HG03571 (cell line): ENCODE data around the gene ZDHHC14.

ENCODE experiments used
- ATAC-seq: cut with Tn5 transposase; IDR thresholded peaks from one replicate; pipeline ENCODE4 v1.9.1; 2021; ENCODE audit not compliant: unreplicated experiment

Gene ZDHHC14

GRCh38 chr6:157488058-157488457 is 107.1 kb downstream of the ZDHHC14 start:
- no peak for ATAC-seq

GRCh38 chr6:157488716-157489118 is 107.7 kb downstream of the ZDHHC14 start:
- no peak for ATAC-seq

- ATAC-seq, result no peak
Observed at GRCh38 chr6:157490611-157491269, 109.8 kb downstream of the ZDHHC14 start.

DNA sequence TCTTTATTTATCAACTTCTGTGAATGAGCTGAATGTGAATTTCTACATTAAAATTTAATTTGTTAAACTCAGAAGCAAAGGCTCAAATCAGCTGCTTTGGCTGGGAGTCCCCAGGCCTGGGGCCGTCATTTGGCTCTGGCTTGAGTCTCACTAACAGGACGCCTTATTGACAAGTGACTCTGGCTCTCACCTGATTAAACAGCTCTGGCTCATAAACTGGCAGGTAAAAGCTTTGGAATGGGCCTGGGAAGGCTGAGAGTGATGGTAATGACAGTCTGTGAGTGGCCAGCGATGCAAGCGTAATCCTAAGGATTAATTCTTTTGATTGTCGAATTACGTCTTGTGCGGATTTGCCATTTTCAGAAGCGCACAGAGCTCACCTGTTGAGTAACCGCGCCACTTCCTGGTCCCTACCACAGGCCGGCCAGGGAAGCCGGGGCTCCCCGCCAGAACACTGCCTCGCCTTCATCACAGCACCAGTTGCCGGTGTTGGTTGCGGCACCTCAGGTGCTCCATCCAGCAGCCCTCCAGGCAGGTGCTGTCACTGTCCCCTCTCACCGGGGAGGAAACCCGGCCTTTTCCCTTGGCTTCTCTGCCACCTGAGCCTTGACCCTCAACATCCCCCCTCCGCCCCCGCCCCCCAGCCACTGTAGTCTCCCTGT is 110.7 kb downstream of the ZDHHC14 start:
- no peak for ATAC-seq

GRCh38 chr6:157492249-157492648 is 111.3 kb downstream of the ZDHHC14 start:
- no peak for ATAC-seq

DNA sequence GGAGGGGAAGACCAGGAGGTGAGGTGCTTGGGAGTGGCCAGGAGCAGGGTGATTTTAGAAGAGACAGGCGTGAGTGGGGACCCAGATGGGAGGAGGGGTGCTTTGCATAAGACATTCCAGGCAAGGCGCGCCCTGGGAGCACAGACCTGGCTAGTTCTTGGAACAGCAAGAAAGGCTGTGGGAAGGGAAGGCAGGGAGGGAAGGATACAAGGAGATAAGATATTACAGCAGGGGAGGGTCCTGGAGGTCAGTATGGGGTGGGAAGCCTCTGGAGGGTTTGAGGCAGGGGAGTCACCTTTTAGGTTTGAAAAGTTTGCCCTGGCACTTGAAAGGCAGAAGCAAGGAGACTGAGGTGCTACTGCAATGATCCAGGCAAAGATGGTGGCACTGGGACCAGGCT is 111.8 kb downstream of the ZDHHC14 start:
- ATAC-seq, result no peak

DNA sequence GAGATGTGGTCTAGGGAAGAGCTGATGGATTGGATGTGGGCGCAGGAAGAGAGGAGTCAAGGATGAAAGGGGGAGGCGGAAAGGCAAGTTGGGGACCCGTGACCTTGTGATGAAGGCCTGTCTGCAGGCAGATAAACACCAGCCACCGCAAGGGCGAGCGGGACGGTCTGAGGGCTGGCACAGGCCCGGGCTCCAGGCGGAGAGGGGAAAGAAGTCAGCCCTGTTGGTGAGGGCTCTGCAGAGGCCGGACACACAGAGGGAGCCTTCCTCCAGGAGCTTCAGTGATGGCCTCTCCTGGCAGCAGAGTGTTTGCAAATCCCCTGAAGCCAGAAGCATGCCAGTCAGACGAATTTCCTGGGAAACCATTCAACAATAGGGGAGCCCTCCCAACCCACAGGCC is 112.2 kb downstream of the ZDHHC14 start:
- no peak for ATAC-seq

DNA sequence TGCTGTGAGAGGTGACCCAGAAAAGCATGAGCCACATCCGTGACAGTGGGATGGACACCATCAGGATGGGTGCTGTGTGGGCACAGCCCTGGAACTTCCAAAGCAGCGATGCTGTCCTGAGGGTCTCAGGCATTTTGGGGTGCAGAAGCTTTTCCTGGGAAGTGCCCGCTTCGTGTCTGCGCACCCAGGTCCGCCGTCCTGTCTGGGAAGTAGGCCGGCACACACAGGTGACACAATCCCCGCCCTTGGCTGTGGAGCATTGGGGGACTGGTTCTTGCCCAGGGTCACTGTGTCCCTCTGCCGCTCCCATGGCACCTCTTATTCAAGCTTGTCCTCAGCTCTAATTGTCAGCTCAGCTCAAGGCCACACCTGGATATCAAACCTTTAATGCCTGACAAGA is 112.6 kb downstream of the ZDHHC14 start:
- ATAC-seq, result no peak

DNA sequence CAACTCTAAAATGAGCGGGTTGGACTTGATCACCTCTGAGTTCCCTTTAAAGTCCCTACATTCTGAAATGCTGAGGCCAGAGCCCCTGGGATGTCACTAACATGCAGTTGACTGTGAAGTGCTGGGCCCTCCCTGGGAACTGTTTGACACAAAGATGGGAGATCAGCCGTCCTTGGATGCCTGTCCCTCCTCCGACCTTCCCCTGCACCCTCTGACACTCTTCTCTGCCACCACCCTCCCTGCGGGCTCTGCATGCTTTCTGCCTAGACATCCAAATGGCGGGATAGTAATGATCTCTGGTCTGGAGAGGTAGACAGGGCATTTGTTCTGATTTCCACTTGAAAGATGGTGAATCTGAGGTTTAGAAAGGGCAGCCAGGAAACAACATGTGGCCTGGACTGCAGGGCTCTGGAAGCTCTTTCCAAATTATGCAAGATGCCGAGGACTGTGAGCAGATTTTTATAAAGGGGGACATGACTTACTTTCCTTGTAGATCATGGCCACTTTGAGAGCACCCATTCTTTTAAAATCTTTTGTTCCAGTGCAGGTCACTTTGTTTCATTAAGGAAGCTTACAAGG is 113.2 kb downstream of the ZDHHC14 start:
- no peak for ATAC-seq

DNA sequence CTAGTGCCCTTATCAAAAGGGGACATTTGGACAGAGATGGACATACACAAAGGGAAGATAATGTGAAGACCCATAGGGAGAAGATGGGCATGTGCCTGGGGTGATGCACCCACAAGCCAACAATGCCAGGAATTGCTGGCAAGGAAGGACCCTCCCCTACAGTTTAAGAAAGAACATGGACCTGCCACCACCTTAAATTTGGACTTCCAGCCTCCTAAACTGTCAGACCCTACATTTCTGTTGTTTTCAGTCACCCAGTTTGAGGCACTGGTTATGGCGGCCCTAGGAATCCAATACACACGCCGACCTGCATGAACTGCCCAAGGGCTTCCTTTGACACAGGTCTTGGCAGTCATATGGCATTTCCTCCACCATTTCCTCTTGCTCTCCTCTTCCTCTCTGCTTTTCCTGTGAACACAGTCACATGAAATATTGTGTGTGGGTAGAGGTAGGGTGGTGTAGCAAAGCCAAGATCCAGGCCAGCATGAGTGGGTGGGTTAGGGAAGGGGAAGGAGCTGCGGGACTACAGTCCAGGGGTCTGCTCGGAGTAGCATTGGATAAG is 115.6 kb downstream of the ZDHHC14 start:
- ATAC-seq, result no peak

- no peak for ATAC-seq
Observed at GRCh38 chr6:157497579-157497978, 116.6 kb downstream of the ZDHHC14 start.

- no peak for ATAC-seq
Observed at GRCh38 chr6:157498817-157499216, 117.8 kb downstream of the ZDHHC14 start.

DNA sequence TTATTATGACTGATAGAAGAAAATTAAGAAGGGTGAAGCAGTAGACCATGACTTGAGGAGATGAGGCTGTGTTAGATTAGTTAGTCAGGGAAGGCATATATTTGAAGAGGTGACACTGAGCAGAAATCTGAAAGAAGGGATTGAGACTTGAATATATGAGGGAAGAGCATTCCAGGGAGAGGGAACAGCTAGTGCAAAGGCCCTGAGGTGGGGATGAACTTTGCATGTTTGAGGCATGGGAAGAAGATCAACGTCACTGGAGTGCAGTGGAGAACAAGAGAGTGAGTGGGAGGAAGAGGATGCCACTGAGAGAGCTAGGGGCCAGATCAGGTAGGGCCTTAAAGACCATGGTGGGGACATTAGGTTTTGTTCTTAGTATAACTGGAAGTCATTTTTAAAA is 119.0 kb downstream of the ZDHHC14 start:
- ATAC-seq, result no peak

DNA sequence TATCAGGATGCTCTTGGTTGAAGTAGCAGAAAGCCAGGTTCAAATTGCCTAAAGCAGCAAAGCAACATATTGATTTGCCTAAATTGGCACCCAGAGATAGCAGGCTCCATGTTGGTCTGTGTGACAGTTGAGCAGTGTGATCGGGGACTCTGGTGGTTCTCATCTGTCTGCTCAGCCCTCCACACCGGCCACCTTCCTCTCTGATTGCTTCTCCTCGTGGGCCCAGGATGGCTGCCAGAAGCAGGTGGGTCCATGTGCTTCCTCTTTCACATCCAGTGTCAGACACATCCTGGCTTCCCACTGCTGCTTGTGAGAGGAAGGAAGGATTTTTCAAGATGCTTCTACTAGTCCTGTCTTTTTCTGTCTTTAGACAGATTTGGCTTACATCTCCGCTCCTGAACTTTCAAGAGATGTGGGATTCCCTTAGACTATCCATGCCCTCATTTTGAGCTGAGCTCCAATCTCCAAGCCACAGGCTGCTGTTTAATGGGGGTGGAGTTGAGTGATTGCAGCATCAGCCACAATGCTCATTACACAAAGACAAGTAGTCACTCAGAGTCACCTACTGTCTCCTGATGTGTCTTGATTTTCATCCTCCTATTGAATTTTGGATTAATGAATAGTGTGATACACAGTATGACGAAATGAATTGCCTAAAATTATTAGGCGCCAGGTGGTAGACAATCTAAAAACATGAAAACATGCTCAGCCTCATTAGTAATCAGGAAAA is 122.2 kb downstream of the ZDHHC14 start:
- ATAC-seq, result no peak

DNA sequence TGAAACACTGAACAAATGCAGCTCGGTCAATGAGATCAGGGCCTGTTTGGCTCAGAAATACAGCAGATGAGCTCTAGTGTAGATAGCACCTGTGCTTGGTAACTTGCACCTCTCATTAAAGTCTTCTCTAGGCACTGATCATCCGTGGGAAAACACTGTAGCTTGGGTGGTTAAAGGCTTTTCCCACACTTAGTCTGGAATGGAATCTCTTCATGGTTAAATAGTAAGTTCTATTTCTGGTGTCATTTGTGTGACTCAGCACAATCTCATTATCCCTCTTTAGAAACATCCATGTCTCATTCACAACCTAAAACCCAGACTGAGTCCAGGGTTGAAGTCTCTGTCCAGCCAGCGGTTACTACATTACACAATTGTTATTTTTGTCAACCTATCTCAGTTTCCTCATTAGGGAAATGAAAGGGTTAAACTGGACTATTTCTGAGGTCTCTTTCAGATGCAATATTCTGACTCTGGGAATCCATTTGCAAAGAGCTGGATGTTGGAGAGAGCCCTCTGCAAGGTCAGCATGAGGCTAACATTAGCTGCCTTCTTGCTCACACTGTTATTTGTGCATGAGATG is 125.0 kb downstream of the ZDHHC14 start:
- ATAC-seq, result no peak

- ATAC-seq, result peak; percentile 46
Observed at GRCh38 chr6:157510323-157511188, 129.6 kb downstream of the ZDHHC14 start.

GRCh38 chr6:157511682-157512381 is 130.8 kb downstream of the ZDHHC14 start:
- ATAC-seq, result no peak

DNA sequence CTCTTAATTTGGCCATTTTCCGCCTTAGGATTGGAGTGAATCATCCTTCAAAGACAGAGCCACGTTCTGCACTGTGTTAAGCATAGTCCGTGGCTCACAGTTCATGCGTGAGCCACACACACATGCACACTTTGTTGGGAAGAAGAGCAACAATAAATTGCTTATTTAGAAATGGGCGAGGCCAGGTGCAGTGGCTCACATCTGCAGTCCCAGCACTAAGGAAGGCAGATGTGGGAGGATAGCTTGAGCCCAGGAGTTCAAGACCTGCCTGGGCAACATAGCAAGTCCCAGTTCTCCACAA is 131.3 kb downstream of the ZDHHC14 start:
- ATAC-seq, result no peak

DNA sequence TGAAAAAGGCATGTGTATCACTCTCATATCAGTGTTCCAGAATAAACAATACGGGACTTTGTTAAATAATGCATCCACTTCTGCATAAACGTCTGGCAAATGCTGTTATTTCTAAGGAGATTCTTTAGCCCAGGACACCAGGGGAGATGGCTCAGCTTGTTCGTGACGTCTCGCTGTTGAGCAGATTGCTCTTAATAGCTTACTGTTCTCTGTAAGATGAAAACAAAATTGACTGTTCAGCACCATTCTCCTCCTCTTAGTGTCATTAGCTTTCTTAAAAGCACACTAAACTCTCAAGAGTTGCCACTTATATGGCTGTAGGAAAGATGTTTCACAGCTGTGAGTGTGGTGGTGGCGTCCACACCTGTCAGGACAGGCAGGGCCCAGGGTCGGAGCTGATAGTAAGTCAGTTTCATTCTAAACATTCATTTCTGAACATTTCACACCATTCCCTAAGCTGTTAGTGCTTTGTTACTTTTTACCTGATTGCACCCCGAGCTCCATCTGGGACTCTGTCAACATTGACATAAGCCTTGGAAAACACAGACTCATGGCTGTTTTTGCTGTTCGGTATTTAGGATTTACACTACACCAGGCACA is 132.1 kb downstream of the ZDHHC14 start:
- ATAC-seq, result no peak
